Mesothelial cell of epicardium (in vitro differentiated cells): ENCODE data around the gene HOXB1. TPM values are rescaled to one million over a fixed set of nuclear protein-coding genes. Genes with fewer than 3 reads are reported as not detected.
"Not testable (repeated sequence)": the region's sequence is repeated elsewhere in the genome, so short reads cannot be mapped to it uniquely, and the experiment has no call there.

Experiments used
- DNase-seq, 2 experiments: peaks; one replicate each; pipeline ENCODE4 v3.0.0; 2021; ENCODE audit warnings: low spot score in 2 of 2; ENCODE audit not compliant: unreplicated experiment in 2 of 2
- H3K27ac Mint-ChIP-seq: 2 replicates; pipeline ENCODE4 v1.8.0; 2021; ENCODE audit warnings: mixed read lengths
- H3K27me3 Mint-ChIP-seq: 2 replicates; pipeline ENCODE4 v1.8.0; 2021; ENCODE audit warnings: low read depth, mixed read lengths
- H3K36me3 Mint-ChIP-seq: 2 replicates; pipeline ENCODE4 v1.8.0; 2021; ENCODE audit warnings: mixed read lengths
- H3K4me1 Mint-ChIP-seq: 2 replicates; pipeline ENCODE4 v1.8.0; 2021; ENCODE audit warnings: mixed read lengths
- H3K4me3 Mint-ChIP-seq: 2 replicates; pipeline ENCODE4 v1.8.0; 2021; ENCODE audit warnings: mild to moderate bottlenecking, moderate library complexity, mixed read lengths
- H3K9me3 Mint-ChIP-seq: 2 replicates; pipeline ENCODE4 v1.8.0; 2021; ENCODE audit warnings: mixed read lengths
- total RNA-seq: library from RNA; stranded (reverse); gene quantifications from 3 replicates; pipeline ENCODE4 v1.2.1, GENCODE V29; 2021
- TF ChIP-seq, protein P1 (sequence below): fragments of 200-600 bp; sonication (generic); IDR thresholded peaks from one replicate; pipeline ENCODE4 v1.5.0; 2021; ENCODE audit warnings: antibody characterized with exemption; ENCODE audit not compliant: unreplicated experiment

The HOXB1 gene
- total RNA-seq, 1 donor from 2014 or later: 0.25 TPM

DNA sequence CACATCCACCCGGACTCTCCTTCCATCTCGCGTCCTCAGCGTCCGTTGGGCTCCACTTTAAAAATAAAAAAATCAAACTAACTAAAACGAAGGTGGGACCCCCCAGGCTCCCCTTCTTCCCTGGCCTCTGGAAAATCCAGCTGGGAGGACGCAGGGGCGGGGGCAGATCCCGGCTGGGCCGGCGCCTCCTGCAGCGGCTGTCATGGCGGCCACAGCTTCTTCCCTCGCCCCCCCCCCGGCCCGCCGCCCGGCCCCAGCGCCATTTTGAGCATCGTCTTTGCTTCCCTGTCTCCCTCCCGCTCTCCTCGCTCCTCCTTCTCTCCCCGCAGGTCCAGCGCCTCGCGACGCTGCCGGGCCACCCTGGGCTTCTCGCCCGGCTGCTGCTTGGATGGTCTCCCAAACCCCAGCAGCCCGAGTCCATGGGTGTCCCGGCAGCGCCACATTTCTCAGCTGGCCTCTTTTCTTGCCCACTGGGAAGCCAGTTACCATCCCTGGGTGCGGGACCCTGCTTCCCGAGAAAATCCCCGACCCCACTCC lies 10.8 kb upstream of the HOXB1 start:
- no peaks in the 10 kb centered on the region for H3K9me3 Mint-ChIP-seq
- peak overlapping the region; percentile 99 for H3K27ac Mint-ChIP-seq
- peak overlapping the region; percentile 89 for H3K4me3 Mint-ChIP-seq
- TF ChIP-seq, protein P1, sequence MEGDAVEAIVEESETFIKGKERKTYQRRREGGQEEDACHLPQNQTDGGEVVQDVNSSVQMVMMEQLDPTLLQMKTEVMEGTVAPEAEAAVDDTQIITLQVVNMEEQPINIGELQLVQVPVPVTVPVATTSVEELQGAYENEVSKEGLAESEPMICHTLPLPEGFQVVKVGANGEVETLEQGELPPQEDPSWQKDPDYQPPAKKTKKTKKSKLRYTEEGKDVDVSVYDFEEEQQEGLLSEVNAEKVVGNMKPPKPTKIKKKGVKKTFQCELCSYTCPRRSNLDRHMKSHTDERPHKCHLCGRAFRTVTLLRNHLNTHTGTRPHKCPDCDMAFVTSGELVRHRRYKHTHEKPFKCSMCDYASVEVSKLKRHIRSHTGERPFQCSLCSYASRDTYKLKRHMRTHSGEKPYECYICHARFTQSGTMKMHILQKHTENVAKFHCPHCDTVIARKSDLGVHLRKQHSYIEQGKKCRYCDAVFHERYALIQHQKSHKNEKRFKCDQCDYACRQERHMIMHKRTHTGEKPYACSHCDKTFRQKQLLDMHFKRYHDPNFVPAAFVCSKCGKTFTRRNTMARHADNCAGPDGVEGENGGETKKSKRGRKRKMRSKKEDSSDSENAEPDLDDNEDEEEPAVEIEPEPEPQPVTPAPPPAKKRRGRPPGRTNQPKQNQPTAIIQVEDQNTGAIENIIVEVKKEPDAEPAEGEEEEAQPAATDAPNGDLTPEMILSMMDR: no peak
- no peaks in the 10 kb centered on the region for H3K27me3 Mint-ChIP-seq
- peaks cover 17% of the 10 kb centered on the region for H3K36me3 Mint-ChIP-seq
- H3K4me1 Mint-ChIP-seq: peaks cover 61% of the 10 kb centered on the region
- peak in 1 of 2 experiments; percentile 65 for DNase-seq

DNA sequence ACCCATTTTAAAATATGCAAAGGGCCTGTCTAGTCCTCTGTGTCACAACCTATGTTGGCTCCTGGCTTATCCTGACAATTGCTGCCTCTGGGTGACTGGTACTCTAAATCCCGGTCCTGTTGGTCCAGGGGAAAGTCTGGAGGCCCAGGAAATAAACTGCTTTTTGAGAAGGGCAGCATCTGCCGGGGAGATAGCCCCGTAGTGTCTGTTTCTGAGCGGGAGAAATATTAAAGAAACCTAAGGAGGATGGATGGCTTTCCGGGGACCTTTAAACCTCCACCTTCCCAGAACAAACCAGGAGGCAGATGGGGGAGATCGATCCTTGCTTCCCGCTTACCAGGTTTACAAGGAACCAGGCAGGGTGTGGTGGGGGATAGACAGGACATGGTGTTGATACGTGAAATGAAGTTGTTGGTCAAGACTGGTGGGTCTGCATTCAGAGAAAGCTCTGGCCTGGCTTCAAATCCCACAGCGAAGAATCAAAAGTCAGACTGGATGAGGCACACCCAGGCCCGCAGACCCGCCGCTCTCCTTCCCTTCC lies 10.3 kb upstream of the HOXB1 start:
- peak overlapping the region; percentile 89 for H3K4me3 Mint-ChIP-seq
- TF ChIP-seq, protein P1: no peak
- H3K9me3 Mint-ChIP-seq: no peaks in the 10 kb centered on the region
- DNase-seq: no peak
- peak overlapping the region; percentile 99 for H3K27ac Mint-ChIP-seq
- H3K27me3 Mint-ChIP-seq: no peaks in the 10 kb centered on the region
- H3K4me1 Mint-ChIP-seq: peaks cover 57% of the 10 kb centered on the region
- H3K36me3 Mint-ChIP-seq: peaks cover 17% of the 10 kb centered on the region

DNA sequence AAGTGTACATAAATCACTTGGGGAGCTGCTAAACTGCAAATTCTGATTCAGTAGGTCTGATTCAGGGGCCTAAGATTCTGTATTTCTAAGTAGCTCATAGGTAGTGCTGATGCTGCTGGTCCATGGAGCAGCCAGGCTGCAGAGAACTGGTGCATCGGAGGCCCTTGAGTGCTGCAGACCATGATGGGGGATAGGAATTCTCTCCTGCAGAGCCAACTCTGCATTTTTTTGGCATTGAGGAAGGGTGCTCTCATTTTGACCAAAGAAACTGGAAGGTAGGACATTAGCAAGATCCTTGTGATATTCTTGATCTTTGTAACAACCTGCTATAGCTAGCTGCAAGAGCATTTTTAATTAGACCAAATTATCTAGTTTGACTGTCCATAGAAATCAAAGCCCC lies 9.4 kb upstream of the HOXB1 start:
- TF ChIP-seq, protein P1: no peak
- peaks cover 50% of the 10 kb centered on the region for H3K4me1 Mint-ChIP-seq
- H3K27me3 Mint-ChIP-seq: no peaks in the 10 kb centered on the region
- peak overlapping the region; percentile 55 for H3K4me3 Mint-ChIP-seq
- H3K36me3 Mint-ChIP-seq: peaks cover 17% of the 10 kb centered on the region
- no peaks in the 10 kb centered on the region for H3K9me3 Mint-ChIP-seq
- peak overlapping the region; percentile 75 for H3K27ac Mint-ChIP-seq
- no peak for DNase-seq

DNA sequence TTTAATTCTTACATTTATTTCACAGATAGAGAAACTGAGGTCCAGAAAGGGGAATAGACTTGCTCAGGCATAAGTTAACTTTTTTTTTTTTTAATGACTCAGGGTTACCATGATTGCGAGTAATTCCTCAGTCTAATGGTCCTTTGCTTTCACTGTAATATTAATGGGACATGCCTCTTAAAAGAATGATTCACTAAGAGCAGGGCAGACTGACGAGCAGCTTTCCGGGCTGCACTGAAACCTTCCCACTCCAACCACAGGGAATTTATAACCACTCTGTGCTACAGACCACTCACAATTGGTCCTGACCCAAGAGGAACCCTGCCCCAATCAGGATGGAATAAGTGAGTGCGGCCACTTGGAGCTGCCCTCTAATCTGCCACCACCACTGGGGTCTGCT lies 8.4 kb upstream of the HOXB1 start:
- H3K36me3 Mint-ChIP-seq: peaks cover 17% of the 10 kb centered on the region
- peak overlapping the region; percentile 75 for H3K27ac Mint-ChIP-seq
- DNase-seq: no peak
- H3K9me3 Mint-ChIP-seq: no peaks in the 10 kb centered on the region
- H3K27me3 Mint-ChIP-seq: no peaks in the 10 kb centered on the region
- peaks cover 46% of the 10 kb centered on the region for H3K4me1 Mint-ChIP-seq
- TF ChIP-seq, protein P1: no peak
- no peak overlapping the region for H3K4me3 Mint-ChIP-seq

DNA sequence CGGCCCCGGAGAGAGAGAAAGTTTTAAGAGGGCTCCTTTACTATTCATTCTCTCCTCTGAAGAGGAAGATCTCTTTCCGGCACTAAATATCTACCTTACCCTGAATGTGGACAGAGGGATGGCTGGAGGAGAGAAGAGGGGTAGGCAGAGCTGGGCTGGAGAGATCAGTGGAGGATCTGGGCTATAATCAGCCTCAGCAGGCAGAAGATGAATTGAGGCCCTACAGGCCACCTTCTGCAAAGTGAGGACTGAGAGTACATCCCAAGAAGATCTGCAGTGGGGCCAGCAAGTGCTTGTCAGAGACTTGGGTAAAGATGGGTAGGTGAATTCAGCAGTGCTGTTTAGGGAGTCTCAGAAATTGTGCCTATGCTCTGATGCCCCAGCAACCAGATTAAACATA lies 6.5 kb upstream of the HOXB1 start:
- Mint-ChIP-seq H3K9me3 (no peaks in the 10 kb centered on the region), H3K36me3 (peaks cover 10% of the 10 kb centered on the region), H3K27me3 (no peaks in the 10 kb centered on the region), H3K4me3 (no peak overlapping the region), H3K27ac (peak overlapping the region; percentile 83), H3K4me1 (peaks cover 58% of the 10 kb centered on the region)
- TF ChIP-seq, protein P1: no peak
- DNase-seq: no peak

DNA sequence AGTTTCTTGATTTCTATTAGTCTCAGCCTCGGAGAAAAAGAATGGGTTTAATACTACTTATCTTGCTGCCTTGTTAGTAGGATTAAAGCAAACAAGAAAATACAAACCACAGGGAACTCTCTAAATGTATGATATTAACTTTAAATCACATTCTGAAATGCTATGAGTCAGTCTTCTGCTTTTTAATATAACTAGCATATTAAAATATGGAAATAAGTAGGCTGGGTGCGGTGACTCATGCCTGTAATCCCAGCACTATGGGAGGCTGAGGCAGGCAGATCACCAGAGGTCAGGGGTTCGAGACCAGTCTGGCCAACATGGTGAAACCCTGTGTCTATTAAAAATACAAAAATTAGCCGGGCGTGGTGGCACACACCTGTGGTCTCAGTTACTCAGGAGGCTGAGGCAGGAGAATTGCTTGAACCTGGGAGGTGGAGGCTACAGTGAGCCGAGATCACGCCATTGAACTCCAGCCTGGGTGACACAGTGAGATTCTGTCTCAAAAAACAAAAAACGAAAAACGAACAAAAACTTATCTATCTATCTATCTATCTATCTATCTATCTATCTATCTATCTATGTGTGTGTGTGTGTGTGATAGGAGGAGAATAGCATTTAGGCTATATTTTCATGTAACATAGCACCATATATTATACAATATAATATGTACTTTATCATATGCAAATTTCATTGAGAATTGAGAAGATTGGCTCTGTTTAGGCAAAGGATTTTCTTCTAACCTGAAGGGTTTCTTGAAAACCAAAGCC lies 5.2 kb upstream of the HOXB1 start:
- H3K27me3 Mint-ChIP-seq, H3K27ac Mint-ChIP-seq, H3K36me3 Mint-ChIP-seq: not testable (repeated sequence)

More for the DNA sequence above, 5.2 kb upstream of the HOXB1 start:
- peaks cover 59% of the 10 kb centered on the region for H3K4me1 Mint-ChIP-seq
- DNase-seq, H3K9me3 Mint-ChIP-seq, H3K4me3 Mint-ChIP-seq: not testable (repeated sequence)
